ENCODE results near the gene NDC80.
"Not testable (repeated sequence)": the region's sequence is repeated elsewhere in the genome, so short reads cannot be mapped to it uniquely, and the experiment has no call there.

NDC80 gene

DNA sequence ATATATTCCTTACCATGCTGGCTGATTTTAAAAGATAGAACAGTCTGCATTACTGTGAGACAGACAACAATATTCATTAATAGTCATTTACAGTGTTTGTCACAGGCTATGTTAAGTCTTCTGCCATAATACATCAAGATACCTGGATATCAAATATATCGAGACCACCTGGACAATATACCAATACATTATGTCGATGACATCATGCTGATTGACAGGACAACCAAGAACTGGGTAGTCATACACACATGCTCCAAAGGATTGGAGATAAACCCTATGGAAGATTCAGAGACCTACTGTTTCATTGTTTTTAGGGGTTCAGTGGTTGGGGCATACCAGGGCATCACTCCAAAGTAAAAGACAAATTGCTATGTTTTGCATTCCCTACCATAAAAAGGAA lies 57.6 kb downstream of the NDC80 start:
- DNase-seq: no peak

DNA sequence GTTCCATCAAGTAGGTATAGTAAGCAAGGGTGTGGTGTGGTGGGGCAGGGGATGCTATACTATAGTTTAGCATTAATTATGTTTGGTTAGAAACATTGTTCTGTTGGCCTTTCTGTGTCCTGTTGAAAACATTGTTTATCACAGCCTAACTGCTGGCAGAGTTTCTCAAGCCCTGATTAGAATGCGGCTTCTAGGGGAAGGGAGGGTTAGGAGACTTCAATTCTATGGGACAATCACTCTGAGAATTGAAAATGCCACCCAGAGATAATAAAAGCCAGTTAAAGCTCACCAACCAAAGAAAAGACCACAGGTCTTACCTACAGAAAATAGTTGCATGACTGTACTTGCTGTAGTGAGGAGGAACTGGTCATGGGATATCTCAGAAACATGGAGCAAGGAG lies 64.2 kb downstream of the NDC80 start:
- DNase-seq: no peak

DNA sequence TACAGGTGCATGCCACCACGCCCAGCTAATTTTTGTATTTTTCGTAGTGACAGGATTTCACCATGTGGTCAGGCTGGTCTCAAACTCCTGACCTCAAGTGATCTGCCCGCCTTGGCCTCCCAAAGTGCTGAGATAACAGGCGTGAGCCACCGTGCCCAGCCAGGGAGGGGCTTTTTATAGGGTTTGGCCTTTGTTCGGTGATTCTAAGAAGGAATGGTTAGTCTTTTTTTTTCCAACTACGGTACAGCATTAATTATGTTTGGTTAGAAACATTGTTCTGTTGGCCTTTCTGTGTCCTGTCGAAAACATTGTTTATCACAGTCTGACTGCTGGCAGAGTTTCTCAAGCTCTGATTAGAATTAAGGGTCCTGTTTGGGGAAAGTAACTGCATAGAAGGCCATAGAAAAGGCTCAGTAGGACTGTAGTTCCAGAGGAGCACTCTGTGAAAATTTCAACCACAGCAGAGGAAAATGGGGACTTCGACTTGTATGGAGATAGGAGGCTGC lies 64.8 kb downstream of the NDC80 start:
- no peak for DNase-seq

DNA sequence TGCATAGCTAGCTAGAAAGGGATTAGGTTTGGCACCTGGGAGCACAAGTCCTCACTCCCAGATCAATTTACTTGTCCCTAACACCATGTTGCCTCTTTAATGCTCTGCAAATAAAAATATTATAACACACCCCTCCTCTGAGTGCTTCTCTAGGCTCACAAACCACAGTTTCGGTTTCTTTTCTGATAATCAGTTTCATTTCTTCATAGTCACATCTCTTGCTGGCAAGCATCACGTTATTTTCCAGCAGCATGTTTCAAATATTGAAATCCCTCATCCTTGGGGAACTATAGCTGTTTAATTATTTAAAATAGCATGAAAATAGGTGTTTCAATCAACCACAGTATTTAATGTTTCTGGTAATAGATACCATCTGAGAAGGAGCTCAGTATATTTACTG lies 70.3 kb downstream of the NDC80 start:
- peak; percentile 96 for DNase-seq

DNA sequence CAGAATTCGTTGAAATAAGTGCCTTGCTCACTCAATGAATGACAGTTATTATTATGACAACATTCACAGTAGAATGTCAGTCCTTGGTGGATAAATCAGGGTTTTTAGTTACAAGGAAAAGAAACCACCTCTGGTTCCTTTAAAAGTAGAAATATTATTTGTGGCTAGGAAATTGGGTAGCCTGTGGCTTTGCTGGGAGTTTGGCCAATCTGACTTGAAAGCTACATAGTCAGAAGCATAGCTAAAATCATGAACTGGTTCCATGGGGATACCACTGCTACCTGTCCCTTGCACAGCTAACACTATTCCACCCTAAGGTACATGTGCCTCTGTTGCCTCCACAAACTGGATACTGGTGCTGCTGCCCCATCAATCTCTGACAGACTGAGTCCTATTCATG lies 71.4 kb downstream of the NDC80 start:
- no peak for DNase-seq

DNA sequence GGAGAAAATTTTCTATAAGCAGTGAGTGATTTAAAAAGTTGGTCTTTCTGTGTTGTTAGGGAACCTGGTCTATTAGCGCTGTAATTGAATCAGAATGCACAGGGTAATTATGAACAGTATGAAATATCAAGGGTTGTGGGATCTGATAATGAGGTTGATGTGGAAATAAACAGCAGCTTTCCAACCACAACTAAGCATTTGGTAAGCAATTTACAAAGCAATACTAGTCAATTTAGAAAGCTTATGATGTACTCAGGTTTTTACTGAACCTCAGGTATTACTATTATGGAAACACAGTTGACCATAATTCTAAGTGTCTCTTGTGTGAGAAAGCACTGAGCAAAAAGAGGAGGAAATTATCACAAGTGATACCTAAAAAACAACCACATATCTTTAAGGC lies 73.2 kb downstream of the NDC80 start:
- no peak for DNase-seq

DNA sequence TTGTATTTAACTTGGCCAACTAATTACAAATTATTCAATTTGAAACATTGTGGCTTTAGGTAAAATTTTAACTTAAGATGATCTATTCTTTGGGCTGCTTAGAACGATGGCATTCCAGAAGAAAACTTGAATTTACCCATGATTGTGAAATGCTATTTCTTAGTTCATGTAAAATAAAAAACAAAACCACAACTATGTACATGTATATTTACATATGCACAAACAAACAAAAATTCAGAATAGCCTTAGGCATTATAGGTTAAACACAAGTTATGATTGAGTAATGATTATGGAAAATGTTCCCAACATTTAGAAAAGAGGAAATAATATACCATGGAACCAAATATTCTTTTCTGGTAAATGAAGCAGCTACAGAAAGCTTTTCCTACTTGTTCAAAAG lies 80.6 kb downstream of the NDC80 start:
- DNase-seq: no peak

DNA sequence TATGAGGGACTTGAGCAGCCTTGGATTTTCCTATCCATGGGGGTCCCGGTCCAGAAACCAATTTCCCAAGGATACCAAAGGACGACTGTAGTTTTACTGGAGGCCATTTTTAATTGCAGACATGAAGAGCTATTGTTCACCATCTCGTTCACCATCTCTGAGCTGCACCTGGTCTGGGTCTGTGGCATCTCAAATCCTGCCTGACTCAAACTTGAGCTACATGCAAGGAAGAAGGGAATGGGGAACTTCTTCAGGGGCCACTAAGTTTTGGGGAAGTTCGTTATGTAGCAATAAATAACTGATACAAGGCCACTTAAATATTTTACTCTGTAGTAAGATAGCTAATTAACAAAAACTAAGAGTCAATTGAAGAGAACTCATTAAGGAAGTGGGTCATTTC lies 82.1 kb downstream of the NDC80 start:
- peak; percentile 74 for DNase-seq

DNA sequence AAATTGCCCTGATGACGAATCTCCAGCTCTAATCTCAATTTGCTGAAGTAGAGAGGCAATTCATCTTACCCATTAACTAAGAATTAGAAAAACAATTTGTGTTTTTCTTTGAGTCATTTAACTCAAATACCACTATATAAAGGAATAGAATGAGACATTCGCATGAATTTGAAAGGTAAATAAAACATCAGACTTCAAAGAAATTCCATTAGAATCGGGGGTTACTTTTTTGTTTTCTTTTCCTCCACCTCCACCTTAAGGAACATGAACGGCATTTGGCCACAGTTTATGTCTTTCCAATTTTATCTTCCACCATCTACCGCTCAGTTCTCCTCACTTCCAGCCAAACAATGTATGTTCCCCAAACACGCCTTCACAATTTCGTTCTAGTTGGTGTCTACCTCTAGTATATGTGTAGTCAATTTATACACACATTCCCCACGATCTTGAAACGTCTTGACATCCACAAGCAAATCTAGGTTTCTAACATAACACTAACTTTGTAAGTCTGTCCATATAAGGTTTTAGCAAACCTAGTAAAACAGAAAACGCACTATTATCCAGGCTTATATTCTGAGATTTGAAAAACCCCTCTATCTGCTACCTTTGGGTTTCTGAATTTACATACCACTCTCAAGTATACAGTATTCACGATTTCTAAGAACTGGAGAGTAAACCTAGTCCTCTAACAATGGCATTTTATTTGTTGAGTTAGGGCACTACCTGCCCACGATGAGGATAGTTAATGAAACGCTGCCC lies 83.0 kb downstream of the NDC80 start:
- DNase-seq: no peak

DNA sequence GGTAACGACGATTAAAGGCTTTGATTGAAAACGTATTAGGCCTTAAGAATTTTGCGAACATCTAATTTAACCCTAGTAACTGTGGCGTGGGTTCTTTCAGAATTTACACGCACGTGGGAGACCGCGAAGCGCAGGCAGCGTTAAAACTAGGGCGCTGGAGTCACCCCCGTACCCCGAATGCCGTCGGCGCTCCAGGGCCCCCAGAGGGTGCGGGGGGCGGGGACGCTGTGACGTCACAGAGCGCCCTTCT lies 83.5 kb downstream of the NDC80 start:
- no peak for DNase-seq

DNA sequence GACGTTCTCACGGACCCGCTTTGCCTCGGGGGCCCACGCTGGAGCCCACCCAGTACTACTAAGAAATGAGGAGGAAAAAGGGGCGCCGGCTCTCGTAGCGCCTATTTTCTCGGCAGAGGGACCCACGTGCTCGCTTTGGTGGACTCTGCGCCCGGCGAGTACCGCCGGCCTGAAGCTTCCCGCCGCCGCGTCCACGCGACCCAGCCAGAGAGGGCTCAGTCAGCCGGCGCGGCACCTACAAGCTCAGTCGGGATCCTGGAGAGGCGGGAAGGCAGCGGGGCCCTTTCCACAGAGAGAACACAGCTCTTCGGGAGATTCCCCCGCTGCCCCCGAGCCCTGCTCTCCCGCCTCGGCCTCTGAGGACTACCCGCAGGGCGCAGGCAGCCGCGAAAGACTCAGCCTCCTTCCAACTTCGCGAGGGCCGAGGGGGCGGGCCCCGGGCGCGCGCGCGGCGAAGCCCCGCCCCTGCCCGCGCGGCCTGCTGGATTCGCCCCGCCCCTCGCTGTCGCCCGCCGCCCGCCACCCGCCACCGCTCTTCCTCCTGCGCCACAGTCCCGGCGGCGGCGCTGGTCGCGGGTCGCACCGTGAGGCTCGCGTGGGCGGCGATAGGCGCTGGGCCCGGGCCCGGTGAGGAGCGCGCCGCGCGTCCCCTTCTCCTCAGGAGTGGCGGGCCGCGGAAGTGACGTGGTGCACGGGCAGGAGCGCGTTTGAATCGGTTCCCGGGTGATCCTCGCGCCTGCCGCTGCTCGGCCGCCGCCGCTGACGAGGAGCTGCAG lies 84.0 kb downstream of the NDC80 start, which contains the start of gene SMCHD1:
Gene SMCHD1, plus strand, starts transcription at position 549 of the 776 bp plus-strand sequence. CDS start 350 bp downstream, outside the sequence.
- peak; percentile 88 for DNase-seq

DNA sequence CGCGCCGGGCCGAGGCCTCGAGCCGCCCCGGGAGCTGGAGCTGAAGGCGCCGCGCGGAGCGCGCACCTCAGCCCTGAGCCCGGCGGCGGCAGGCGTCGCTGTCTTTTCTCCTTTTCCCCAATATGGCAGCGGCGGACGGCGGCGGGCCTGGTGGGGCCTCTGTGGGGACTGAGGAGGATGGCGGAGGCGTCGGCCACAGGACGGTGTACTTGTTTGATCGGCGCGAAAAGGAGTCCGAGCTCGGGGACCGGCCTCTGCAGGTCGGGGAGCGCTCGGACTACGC lies 84.5 kb downstream of the NDC80 start:
- DNase-seq: no peak

DNA sequence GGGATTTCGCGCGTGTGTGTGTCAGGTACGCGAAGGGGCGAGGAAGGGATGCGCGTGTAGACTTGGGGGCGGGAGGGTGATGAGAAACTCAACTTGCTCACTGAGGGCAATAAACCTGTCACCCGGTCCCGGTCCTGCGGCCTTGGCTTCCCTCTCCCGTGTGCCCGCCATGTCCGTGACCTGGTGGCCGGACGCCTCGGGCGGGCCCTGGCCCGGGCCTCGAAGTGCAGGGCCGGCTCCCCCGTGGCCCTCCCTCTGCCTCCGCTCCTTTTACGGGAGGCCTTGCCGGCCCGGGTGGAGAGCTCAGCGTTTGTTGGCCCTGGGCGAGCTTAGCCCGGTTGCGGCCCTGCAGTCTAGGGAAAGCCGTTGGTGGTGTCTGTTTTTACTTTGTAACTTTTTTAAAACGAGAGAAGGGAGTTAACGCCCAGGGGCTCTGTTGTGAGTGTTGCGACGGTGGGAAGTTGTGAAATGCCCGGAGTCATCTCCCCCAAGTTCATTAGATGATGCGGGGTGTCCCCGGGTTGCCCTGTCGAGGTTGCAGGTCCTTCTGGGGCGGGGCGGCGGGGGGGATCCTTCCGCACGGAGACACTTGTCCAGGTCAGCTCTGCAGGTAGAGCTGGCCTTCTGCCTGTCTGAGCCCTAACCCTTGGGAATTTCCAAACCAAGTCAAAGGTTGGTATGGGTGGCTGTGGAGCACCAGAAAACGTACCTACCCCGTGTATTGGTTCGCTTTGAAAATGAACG lies 85.1 kb downstream of the NDC80 start:
- peak; percentile 56 for DNase-seq

DNA sequence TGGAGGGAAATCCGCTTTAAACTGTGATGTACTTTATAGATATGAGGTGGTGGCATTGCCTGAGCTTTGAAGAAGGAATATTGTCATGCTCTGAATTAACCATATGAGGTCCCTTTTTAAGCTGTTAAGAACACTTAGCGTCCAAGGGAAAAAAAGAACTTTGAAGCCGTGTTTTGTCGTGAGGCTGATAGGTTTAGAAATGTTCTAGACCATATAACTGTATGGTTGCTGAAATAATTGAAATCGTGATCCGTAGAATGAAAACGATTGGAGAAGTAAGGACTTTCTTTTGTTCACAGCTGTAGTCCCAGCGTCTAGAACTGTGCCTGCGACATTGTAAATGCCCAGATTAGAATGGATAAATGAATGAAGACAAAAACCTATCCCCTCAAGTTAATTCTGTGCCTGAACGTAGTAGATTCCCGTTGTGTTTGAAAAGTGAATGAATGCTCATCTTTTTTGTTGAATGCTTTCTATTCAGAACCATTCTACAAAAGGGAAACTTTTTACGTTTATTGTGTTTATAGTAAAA lies 85.7 kb downstream of the NDC80 start:
- peak; percentile 19 for DNase-seq

DNA sequence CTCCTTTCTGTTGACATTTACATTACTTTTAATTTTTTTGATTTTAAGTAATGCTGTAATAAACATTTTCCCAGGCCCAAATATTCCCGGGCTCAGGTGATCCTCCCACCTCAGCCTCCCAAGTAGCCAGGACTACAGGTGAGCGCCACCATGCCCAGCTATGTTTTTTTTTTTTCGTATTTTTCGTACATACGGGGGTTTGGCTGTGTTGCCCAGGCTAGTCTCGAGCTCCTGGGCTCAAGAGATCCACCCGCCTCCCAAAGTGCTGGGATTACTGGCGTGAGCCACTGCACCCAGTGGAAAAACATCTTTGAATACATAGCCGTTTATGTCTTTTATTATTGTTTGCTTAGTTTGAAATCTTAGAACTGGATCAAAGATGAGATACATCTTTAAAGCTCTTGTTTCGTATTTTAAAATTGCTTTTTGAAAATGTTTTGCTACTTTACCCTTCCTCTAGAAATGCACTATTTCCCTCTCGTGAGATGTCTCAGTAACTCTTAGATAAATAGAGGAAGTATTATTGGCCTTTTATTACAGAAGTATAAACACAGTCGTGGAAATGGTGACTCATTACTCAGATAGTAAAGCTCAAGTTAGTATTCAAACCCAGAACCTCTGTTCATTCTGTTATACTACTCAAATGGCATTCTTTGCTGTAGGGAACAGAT lies 86.6 kb downstream of the NDC80 start:
- peak; percentile 86 for DNase-seq

DNA sequence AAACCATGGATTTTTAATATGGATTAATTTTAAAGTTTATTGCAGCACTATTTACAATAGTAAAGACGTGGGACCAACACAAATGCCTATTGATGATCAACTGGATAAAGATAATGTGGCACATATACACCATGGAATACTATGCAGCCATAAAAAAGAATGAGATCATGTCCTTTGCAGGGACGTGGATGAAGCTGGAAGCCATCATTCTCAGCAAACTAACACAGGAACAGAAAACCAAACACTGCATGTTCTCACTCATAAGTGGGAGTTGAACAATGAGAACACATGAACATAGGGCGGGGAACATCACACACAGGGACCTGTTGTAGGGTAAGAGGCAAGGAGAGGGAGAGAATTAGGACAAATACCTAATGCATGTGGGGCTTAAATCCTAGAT lies 89.5 kb downstream of the NDC80 start:
- not testable (repeated sequence) for DNase-seq

DNA sequence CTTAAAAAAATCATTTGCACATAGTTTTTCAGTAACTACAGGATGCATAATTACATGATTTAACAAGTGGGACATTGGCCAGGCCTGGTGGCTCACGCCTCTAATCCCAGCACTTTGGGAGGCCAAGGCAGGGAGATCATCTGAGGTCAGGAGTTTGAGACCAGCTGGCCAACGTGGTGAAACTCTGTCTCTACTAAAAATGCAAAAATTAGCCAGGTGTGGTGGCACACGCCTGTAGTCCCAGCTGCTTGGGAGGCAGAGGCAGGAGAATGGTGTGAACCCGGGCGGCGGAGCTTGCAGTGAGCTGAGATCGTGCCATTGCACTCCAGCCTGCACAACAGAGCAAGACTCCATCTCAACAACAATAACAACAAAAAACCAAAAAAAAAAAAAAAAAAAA lies 90.9 kb downstream of the NDC80 start:
- not testable (repeated sequence) for DNase-seq

DNA sequence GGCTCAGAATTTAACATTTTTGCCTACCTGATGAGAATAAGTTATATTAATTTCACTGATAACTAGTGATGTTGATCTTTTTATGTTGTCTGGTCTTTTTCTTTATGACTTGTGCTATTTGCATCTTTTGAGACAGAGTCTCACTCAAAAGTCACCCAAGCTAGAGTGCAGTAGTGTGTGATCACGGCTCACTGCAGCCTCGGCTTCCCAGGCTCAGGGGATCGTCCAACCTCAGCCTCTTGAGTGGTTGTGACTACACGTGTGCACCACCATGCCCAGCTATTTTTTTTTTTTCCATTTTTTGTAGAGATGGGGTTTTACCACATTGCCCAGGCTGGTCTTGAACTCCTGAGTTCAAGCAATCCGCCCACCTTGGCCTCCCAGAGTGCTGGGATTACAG lies 91.6 kb downstream of the NDC80 start:
- DNase-seq: no peak
